Measurements from ENCODE around the gene ANXA6.
"Not testable (repeated sequence)": the region's sequence is repeated elsewhere in the genome, so short reads cannot be mapped to it uniquely, and the experiment has no call there.

ANXA6 gene

DNA sequence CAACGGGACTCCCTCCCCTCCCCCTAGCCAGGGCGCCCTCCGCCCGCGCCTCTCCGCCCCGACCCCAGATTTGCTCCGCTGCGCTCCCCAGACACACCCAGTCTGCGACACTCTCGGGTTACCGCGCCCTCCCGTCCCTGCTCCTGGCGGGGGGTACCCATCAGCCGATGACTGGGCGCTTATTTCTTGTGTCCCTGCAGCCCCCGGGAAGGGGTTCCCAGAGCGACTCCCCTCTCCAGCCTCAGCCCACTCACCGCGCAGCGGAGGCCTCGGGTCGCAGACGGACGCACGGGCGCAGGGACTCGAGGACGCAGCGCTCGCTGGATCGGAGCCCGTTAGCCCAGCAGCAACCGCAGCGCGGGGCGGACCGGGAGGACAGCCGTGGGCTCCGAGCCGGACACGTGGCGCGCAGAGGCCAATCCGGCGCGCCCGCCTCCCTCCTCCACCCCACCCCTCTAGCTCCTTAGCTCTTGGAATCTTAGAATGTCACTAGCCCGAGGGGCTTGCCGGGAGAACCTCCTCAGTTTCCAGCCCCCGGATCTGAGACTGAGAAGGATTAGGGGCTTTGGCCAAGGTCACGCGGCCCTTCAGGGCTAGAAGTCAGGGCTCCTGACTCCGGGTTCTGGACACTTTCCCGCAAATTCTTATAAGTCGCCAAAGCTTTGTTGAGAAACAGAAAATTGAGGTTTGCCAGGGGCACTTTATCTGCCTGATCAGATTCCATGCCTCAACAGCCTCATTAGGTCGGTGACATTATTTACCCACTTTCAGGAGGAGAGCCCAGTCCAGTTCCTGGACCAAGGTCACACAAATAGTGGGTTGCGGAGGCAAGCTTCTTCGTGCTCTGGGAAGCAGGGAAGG lies at the start of gene ANXA6:
Gene ANXA6 (minus strand): TSS at position 354 of the 861 bp plus-strand sequence. CDS start 9,878 bp downstream, outside the sequence.
- peak; percentile 43 for DNase-seq

DNA sequence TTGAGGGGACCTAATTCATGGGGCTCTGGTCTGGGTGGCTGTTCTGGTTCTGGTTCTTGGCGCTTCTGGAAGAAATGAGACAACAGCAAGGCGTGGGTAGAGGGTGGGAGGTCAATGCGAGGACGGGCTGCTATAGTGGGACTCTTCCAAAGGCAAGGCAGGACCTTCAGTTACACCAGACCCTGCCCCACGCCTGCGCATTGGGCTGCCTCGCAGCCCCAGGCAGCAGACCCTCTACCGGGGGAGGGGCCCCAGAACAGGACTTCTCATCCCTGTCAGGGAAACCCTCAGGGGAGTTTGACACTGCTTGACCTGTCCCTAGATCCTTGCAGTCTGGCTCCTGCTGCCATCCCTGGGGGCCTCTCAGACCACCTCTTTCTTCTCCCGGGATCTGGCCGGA lies 47.8 kb upstream of the ANXA6 start:
- no peak for DNase-seq

DNA sequence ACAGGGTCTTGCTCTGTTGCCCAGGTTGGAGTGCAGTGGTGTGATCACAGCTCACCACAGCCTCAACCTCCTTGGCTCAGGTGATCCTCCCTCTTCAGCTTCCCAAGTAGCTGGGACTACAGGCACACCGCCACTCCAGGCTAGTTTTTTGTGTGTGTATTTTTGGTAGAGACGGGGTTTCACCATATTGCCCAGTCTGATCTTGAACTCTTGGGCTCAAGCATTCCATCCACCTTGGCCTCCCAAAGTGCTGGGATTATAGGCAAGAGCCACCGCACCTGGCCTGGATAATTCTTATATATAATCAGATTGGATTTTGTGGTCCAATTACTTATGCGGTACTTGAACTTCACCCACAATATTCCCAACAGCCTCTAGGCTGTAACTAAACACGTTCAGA lies 46.5 kb upstream of the ANXA6 start:
- no peak for DNase-seq

DNA sequence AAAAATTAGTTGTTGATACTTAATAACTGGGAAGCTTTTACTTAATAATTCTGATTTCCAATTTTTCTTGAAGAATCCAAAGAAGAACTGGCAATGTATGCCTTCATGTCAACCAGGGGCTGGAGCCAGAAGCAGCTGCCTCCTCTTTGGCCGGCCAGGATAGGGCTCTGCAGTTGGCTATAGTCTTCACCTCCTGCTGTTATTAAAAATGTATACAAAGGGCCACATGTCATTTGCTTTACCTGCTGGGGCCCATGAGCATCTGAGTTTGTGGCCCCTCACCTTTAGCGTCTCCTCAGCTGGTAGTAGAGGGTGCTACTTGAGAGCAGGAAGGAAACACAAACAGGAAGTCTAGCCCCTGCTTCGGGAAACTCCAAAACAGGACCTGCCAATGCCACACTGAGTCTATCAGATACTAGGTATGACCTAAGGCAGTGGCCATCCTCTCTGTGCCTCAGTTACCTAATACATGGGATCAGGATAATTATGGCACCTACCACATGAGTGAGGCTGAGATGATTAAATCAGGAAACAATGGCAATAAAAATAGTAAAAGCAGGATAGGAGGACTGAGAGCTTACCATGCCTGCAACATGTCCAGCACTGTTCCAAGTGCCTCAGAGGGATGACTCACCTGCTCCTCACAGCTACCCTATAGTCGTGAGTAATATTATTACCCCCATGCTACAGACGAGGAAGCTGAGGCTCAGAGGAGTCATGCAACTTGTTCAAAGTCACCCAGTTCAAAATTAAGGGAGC lies 45.0 kb upstream of the ANXA6 start:
- no peak for DNase-seq

DNA sequence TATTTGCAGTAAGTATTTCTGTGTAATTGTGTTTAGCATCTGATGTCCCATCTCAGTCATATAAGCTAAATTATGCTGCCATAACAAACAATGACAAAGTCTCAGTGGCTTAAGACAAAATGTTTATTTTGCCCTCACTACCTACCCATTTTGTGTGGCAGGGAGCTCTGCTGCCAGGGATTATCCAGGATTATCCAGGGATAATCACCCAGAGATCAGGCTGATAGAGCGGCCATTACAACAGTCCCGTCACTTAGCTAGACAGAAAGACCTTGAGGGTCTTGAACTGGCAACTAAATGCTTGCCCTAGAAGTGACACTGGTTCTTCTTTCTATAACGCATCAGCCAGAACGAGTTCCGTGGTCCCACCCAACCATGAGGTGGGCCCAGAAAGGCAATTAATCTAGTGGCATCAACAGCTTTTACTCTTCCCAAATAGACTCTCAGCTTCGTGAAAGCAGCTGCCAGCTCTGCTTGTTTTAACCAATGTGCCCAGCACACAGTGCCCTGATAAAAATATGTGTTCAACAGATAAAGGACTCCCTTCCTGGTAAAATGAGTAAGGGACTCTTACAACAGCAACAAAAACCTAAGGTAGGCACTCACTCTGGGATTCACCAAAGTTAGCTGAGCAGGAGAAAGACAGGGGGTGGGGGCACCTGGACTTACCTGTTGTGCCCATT lies 43.5 kb upstream of the ANXA6 start:
- no peak for DNase-seq

DNA sequence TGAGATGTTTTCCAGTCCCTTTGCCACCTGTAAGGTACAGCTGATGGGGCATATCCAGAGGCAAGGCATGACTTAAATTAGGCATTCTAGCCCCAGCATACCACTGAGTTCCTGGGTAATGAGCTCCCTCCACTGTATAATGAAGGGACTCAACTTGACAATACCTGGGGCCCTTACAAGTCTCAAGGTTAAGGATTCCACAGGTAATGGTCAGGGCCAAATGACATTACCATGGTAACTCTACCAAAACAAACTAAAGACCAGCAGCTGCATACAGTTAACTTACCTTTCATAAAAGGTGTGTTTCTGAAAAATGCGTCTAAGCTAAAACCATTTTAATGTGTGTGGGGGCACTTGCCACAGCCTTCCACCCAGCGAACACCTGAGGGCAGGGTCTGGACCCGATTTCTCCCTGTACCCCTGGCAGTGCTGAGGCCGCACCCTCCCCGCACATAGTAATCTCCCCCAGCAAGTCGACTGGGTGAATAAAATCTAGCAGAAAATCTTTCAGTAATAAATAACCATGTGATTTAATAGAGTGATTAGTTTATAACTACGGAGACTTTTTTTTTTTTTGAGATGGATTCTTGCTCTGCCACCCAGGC lies 42.1 kb upstream of the ANXA6 start:
- no peak for DNase-seq

DNA sequence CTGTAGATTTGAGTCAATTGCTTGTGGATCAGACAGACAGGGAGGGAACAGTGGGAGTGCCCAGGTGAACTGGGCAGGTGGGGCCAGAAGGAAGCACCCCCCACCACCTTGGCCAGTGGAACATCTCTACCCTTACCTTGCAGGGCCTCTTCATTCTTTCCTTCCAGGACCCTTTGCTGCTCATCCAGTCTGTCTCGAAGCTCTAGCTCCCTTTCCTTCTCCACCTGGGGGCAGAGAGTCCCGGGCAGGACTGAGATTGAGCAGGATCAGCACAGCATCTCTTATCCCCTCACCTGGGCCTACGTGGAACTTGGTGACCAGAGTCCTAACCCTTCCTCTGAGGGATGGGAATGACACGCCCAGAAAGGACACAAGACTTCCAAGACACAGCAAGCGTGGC lies 41.3 kb upstream of the ANXA6 start:
- DNase-seq, result no peak

DNA sequence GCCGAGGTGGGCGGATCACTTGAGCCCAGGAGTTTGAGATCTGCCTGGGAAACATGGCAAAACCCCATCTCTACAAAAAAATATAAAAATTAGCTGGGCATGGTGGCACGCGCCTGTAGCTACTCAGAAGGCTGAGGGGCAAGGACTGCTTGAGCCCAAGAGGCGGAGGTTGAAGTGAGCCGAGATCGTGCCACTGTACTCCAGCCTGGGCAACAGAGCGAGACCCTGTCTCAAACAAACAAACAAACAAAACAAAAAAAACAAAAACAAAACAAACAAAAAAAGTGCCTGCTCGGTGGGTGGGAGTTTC lies 39.7 kb upstream of the ANXA6 start:
- not testable (repeated sequence) for DNase-seq

DNA sequence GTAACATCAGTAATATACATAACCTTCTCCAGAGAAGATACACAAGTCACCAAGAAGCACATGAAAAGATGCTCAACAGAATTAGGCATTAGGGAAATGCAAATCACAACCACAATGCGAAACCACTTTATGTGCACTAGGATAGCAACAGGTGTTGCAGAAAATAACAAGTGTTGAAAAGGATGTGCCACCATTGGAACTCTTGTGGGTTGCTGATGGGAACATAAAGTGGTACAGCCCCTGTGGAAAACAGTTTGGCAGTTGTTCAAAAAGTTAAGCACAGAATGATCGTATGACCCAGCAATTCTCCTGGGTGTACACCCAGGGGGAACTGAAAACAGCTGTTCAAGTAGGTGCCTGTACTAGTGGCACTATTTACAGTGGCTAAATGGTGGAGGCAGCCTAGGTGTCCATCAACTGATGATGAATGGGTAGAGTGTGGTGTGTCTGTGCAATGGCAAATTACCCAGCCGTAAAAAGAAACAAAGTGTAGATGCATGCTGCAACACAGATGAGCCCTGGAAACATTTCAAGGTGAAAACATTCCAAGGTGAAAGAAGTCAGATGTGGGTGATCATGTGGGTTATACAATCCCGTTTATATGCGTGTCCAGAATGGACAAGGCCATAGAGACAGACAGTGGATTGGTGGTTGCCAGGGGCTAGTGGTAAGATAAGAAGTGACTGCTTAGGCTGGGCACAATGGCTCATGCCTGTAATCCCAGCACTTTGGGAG lies 39.1 kb upstream of the ANXA6 start:
- DNase-seq, result no peak

DNA sequence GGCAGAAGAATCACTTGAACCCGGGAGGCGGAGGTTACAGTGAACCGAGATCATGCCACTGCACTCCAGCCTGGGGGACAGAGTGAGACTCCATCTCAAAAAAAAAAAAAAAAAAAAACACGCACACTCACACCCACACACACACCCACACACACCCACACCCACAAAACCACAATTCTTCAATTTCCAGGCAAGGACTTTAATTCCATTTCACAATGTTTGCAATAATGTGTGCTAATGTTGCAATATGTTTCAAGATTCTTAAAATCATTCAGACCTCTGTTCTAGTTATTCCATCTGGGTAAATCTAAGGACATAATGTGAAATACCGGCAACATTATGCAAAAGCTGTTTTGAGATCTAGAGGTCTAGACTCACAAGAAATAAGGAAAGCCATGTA lies 38.0 kb upstream of the ANXA6 start:
- DNase-seq, result no peak

DNA sequence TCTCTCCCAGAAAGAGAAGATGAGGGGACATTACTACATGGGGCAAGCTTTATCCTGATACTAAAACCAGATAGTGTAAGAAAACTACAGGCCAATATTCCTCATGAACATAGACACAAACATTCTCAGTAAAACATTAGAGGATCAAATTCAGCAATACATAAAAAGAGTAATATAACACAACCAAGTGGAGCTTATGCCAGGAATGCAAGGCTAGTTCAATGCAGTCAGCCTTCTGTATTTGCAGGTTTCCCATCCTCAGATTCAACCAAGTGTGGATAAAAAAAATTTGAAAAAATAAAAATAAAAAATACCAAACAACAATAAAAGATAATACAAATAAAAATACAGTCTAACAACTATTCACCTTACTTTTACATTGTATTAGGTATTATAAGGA lies 35.0 kb upstream of the ANXA6 start:
- no peak for DNase-seq

DNA sequence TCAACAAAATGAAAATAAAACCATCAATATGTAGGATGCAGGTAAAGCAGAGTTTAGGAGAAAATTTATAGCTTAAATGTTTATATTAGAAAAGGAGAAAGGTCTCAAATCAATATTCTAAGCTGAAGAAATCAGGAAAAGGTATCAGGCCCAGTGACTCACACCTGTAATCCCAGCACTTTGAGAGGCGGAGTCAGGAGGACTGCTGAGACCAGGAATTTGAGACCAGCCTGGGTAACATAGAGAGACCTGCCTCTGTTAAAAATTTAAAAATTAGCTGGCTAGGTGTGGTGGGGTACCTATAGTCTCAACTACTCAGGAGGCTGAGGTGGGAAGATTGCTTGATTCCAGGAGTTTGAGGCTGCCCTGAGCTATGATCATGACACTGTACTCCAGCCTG lies 34.1 kb upstream of the ANXA6 start:
- DNase-seq, result no peak

DNA sequence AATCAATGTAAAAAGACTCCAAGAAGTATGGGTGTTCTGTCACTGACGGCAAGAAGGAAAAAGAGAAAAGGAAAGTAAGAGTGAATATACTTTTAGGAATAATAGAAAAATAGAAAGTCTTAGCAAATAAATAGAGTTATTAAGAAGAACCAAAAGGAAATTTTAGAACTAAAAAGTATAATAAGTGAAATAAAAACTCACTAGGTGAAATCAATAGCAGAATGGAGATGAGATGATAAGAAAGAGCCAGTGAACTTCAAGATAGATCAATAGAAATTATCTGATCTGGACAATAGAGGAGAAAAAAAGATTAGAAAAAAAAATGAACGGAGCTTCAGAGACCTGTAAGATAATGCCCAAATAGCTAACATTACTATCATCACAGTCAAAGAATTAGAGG lies 31.6 kb upstream of the ANXA6 start:
- no peak for DNase-seq

DNA sequence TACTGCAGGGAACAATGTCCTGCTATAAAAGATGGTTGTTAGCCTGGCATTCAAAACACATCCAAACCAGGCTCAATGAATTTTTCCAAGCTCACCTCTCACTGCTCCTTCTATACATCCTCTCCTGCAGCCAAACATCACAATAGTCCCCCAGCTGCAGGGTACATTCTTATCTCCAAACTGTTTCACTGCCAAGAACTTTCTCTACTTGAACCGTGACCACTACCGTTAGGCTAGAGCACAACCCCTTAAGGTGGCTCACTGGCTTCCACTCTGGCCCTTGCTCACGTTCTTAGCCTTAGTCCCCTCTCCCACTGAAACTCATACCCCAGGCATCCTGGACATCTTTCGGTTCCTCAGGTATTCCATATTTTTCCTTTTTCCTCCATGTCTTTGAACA lies 29.0 kb upstream of the ANXA6 start:
- no peak for DNase-seq

DNA sequence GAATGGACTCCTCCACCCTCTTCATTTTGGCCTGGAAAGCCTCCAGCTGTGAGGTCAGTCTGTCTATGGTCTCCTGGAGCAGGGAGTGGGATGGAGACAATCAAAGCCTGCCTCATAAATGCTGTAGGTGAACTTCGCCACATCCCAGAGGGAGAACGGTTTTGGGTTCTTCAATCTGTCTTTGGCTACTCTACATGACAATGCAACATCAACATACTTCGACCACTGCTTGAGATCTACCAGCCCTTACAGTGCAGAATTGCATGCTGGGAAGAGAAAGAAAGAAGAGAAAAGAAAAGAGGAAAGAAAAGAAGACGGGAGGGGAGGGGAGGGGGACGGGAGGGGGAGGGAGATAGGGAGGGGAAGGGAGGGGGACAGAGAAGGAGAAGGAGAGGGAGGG lies 28.5 kb upstream of the ANXA6 start:
- no peak for DNase-seq

DNA sequence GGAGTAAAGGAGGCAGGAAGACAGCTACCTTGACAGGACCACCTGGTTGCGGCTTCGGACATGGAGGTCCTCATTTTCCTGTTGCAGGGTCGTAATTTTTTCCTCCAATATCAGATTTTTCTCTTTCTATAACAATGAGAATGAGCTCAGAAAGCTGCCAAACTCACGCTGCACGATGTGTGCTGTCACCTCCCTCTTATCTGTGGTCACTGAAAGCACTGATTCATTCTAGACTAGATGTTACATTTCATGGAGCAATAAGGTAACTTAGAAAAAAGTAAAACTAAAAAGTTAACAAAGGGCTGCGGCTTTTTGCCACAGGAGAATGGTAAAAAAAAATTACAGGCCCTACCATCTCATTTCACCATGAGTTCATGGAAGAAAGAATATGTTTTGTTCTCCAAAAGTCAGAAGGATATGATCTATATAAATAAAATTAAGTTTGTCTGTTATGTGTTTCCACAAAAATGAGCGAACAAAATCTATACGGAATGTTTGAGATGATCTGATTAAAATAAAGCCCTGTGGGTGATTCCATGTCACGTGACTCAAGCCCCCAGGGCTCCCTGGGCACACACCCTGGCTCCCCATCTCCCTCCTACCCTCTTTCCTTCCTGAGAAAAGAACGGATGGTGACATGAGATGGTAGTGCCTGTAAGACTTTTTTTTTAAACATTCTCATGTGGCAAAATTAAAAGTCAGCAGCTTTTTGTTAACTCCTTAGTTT lies 26.9 kb upstream of the ANXA6 start:
- DNase-seq, result no peak

DNA sequence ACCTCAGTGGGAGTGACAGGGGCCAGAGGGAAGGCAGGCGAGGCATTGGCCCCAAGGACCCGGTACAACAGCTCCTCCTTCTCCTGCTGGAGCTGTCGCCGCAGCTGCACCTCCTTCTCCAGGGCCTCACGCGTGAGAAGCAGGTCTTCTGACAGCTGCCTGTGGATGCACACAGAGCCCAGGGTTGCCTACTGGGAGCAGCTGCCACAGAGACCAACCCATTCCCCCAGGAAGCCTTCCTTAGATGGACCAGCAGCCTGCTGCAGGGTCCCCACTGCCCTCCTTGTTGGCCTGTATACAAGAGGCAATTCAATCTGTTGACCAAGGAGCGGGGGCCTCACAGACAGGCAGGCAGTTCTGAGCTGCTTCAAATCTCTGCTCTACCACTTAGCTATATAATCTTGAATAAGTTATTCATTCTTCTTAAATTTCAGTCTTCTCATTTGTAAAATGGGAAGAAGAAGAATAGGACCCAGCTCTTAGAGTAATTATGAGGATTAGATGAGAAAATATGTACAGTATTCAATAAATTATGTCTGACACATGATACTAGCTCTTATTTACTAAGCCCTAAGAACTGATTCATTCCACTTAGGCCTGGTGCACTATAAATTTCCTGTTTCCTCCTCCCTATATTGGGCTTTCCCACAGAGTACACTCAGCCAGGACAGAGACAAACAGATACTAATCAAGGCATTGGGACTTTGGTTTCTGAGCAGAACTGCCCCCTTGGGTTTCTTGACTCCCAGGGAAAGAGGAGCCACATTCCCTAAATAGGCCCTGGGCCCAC lies 26.1 kb upstream of the ANXA6 start:
- DNase-seq, result no peak

DNA sequence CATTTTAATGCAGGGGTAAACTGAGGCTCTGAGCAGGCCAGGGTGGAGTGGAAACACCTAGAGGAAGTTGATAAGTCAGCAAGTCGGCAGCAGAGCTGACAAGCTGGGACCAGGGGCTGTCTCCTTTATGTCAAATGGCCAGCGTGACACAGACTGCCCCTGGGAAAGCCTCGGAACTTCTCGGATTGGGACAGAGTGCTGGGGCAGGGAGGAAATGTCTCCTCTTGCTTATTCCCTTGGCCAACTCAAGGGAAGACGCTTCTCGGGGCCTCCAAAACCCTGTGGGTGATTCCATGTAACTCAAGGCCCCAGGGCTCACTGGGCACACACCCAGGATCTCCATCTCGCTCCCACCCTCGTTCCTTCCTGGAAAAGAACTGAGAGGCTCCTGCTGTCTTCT lies 25.4 kb upstream of the ANXA6 start:
- no peak for DNase-seq

DNA sequence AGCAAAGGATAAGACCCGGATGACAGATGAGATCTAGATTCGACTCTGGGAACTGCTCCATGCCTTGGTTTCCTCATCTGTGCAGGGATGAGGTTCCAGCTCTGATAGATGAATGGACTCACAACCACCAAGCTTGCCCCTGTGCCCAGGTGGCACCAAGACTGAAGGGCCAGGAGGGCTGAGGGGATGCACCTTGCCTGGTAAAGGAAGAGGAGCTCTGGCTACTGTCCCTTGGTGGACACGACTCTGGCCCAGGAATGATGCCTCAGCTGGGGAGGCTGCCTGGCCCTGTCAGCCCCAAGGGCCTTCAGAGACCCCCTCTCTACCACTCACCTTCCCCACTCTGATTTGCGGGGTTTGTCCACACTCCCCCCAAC lies 24.9 kb upstream of the ANXA6 start:
- no peak for DNase-seq

DNA sequence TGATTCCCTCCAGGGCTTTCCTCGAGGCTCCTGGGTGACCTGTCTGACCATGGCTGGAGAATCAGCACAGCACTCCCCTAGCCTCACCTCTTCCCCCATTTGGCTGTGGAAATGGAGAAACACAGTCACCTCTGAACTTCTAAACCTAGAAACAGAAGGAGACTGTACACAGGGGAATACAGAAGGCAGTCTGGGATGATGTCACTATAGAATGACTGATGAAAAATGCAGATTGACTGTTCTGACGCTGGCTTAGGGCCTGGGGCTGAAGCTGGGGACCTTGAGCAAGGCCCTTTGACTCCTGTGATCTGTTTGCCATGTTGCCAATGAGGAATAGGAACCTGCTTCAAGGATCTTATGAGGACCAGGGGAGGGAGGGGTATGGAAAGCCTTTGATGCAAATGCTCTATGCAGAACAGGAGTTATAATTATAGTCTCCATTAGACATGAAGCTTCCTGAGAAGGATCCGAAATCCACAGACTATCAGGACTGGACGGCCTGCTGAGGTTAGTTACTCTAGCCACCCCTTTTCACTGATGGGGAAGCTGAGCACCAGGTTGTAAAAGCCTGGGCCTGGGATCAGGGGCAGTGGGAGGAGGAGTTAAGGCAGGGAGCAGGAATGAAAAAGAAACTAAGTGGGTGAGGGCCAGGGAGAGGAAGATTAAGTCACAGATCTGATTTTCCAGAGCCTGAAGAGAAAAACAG lies 24.4 kb upstream of the ANXA6 start:
- DNase-seq, result no peak

DNA sequence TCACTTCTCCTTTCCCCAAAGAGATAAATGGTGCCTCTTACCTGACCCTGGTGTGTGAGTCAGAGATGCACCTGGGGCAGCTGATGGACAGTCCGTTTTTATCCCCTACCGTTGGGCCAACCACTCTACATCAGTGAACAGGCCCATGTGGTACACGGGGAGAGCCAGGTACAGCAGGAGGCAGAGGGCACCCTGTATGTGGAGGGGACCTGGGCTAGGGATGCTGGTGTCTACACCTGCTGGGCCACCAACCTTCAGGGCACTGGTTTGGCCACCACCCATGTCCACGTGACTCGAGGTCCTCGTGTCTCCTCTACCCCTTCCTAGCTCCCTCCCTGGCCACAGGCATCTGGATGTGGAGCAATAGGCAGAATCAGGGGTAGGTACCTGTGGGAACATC lies 22.7 kb upstream of the ANXA6 start:
- DNase-seq, result no peak
